Esophagus (tissue), 2 donors: ENCODE data around the gene RPGRIP1. TPM values are rescaled to one million over a fixed set of nuclear protein-coding genes. Genes with fewer than 3 reads are reported as not detected.

Source experiments
- H3K27ac ChIP-seq, 2 donors: one replicate each; pipeline ENCODE4 v1.5.1; 2013; ENCODE audit warnings: low read depth in 2 of 2, mild to moderate bottlenecking in 2 of 2, inconsistent platforms in 1 of 2, low read length in 1 of 2, moderate library complexity in 1 of 2
- H3K27me3 ChIP-seq, 2 donors: one replicate each; pipeline ENCODE4 v1.6.1; 2013; ENCODE audit warnings: low read length in 2 of 2, control low read depth in 1 of 2, mild to moderate bottlenecking in 1 of 2; ENCODE audit not compliant: insufficient read depth in 2 of 2, control insufficient read depth in 1 of 2
- H3K36me3 ChIP-seq, 2 donors: one replicate each; pipeline ENCODE4 v1.6.1; 2013; ENCODE audit warnings: low read length in 1 of 2; ENCODE audit not compliant: control insufficient read depth in 2 of 2, insufficient read depth in 2 of 2
- H3K4me1 ChIP-seq, 2 donors: one replicate each; pipeline ENCODE4 v1.6.1; 2013; ENCODE audit warnings: low read length in 1 of 2; ENCODE audit not compliant: control insufficient read depth in 2 of 2, insufficient read depth in 2 of 2
- H3K4me3 ChIP-seq, 2 donors: one replicate each; pipeline ENCODE4 v1.5.1; 2013; ENCODE audit warnings: low read length in 2 of 2, mild to moderate bottlenecking in 2 of 2, low read depth in 1 of 2, moderate library complexity in 1 of 2
- H3K9me3 ChIP-seq, 2 donors: one replicate each; pipeline ENCODE4 v1.6.1; 2013; ENCODE audit warnings: mild to moderate bottlenecking in 2 of 2, low read depth in 1 of 2, low read length in 1 of 2, moderate library complexity in 1 of 2; ENCODE audit not compliant: control insufficient read depth in 2 of 2, insufficient read depth in 1 of 2
- WGBS, 2 donors: extraction: QIAGEN DNeasy Blood & Tissue Kit; methylation state at CpG; one replicate each; pipeline ENCODE4 v1.1.7; 2013; 5-methylcytosine and 5-hydroxymethylcytosine counted together
- polyA plus RNA-seq, 2 donors: library from polyadenylated mRNA; stranded (reverse); fragments of 200-250 nt; gene quantifications; one replicate each; pipeline ENCODE4 v1.2.3, GENCODE V29; 2013
- donor health status: healthy with polysubstance abuse.
- donor health status: Bipolar disorder and iron deficiency.

RPGRIP1 gene
- polyA plus RNA-seq: under 1 TPM; 0.11 to 0.14 TPM

DNA sequence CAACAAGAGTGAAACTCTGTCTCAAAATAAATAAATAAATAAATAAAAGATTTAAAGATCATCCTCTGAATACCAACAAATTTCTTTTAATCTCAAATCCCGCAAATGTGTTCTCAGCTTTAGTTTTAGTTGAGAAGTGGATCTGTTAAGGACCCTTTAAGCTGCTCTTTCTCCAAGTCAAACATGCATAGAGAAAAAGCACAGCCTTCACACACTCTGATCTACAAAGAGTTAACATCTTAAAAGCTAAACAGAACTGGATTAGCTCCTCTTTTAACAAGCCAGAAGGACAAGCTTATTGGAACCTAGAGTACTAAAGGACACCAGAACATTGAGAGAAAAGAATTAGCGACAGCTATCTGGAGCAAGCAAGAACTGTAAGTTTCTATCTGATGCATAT is at the start of gene RPGRIP1:
TSS of gene RPGRIP1 (plus strand) at position 301 of the 400 bp plus-strand sequence. CDS start 7,894 bp downstream, outside the sequence.
- Histone ChIP-seq H3K36me3 (no peaks in the 10 kb centered on the region), H3K27ac (no peak within 1 kb of the TSS), H3K4me3 (no peak within 1 kb of the TSS), H3K9me3 (no peaks in the 10 kb centered on the region), H3K27me3 (no peaks in the 10 kb centered on the region), H3K4me1 (no peaks in the 10 kb centered on the region)
- 96 to 98% methylated on average over 2 of the region's 2 CpGs for WGBS, 2 donors

DNA sequence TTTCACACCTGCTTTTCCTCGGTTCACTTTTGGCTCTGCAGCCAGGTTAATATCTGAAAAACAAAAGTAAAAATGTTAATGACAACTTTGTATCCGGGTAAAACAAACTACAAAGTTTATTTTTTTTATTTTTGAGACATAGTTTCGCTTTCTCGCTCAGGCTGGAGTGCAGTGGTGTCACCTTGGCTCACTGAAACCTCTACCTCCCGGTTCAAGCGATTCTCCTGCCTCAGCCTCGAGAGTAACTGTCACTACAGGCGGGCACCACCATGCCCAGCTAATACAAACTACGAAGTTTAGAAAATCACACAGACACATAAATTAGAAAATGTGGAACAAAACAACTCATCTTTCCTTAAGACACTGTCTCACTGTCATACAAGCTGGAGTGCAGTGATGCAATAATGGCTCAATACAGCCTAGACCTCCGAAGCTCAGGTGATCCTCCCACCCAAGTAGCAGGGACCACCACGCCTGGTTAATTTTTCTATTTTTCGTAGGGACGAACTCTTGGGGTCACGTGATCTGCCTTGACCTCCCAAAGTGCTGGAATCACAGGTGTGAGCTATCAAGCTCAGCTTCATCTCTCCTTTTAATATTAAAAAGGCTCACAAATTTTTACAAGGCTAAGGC is 48.7 kb upstream of the RPGRIP1 start:
- no peak overlapping the region for H3K27ac ChIP-seq
- no peaks in the 10 kb centered on the region for H3K9me3 ChIP-seq
- no peaks in the 10 kb centered on the region for H3K4me1 ChIP-seq
- WGBS, 2 donors: 70 to 75% methylated on average over 14 of the region's 14 CpGs
- H3K4me3 ChIP-seq: no peak overlapping the region
- H3K27me3 ChIP-seq: no peaks in the 10 kb centered on the region
- peaks cover 6 to 11% of the 10 kb centered on the region in 2 donors for H3K36me3 ChIP-seq

DNA sequence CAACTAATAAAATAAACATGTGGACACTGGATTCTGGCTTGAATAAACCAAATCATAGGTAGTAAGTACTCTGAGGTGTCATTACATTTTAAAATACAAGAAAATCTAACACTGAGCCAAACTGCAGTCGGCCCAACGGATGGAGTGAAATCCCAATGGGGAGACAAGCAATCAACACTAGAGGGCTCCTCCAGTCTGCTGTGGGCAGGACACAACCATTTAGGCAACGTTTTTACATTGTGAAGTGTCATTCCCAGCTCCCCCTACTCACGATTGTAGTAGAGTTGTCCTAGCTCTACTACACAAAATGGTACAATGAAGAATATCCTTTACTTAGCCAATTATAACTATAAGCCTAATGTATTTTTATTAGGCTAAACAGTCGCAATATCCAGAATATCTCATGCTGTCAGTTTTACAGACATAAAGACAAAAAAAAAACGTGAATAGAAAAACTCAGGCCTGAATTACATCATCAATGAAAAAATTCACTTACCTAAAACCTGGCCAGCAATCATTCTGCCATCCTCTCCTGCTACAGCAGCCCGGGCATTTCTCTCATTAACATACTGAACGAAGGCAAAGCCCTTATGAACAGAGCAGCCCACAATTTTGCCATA is 46.3 kb upstream of the RPGRIP1 start:
- Histone ChIP-seq H3K36me3 (peaks cover 6 to 8% of the 10 kb centered on the region in 2 donors), H3K27me3 (no peaks in the 10 kb centered on the region), H3K9me3 (no peaks in the 10 kb centered on the region), H3K4me1 (no peaks in the 10 kb centered on the region), H3K4me3 (no peak overlapping the region), H3K27ac (no peak overlapping the region)
- 49% methylated on average over 8 of the region's 8 CpGs for WGBS, 2 donors

DNA sequence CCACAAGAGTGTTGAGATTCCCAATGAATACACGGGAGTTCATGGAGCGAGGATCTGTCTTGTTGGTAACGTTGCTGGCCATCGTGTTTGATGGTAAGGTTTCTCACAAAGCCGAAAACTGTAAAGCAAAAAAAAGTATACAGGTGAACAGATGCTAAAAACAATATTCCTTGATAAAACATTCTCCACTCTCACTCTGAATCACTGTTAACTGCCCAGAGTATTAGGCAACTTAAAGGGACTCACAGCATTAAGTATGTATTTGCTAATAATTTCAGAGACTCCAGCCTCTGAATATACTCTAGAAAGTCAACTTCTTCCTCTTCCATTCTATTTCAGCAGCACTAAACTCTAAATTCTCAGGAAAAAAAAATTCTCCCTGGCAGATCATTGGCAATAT is 45.8 kb upstream of the RPGRIP1 start:
- Histone ChIP-seq H3K27me3 (no peaks in the 10 kb centered on the region), H3K36me3 (peaks cover 4 to 6% of the 10 kb centered on the region in 2 donors), H3K4me3 (no peak overlapping the region), H3K9me3 (no peaks in the 10 kb centered on the region), H3K27ac (no peak overlapping the region), H3K4me1 (no peaks in the 10 kb centered on the region)
- 83 to 86% methylated on average over 5 of the region's 5 CpGs for WGBS, 2 donors

DNA sequence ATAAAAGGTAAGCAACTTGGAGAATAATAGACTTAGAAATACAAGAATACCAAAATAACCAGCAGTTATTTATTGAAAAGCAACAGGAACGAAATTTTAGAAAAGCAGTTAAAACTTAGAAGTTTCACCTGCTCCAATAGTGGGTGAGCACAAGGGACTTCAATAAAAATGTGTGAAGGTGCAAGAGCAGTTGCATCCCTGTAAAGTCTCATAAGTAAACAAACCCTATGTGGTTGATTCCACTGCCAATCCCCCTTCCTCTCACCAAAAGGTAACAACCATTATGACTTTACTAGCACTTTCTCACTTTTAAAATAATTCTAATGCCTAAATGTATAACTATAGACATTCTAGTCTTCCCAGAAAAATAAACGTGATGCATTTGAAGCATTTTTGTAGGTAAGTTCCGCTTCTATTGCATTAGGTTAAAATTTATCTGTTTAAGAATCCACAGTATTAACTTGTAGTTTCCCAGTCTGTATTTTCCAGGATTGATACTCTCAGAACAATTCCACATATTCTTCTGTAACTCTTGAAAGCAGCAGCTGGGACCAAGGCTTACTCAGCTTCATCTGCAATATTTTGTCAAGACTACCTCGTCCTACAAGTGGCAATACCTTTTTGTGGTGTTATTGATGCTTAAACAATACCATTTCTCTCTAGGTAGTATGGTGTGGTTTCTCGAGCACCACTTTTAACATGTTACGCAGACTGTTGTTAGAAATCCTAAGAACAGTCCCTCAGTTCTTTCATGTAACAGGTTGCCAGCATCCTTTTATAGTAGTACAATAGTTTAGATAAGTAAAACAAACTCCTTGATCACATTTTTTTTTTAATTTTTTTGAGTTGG is 42.7 kb upstream of the RPGRIP1 start:
- H3K4me1 ChIP-seq: no peaks in the 10 kb centered on the region
- no peak overlapping the region for H3K4me3 ChIP-seq
- H3K36me3 ChIP-seq: peaks cover 0 to 2% of the 10 kb centered on the region in 2 donors
- no peaks in the 10 kb centered on the region for H3K27me3 ChIP-seq
- H3K9me3 ChIP-seq: no peaks in the 10 kb centered on the region
- H3K27ac ChIP-seq: no peak overlapping the region
- 67 to 75% methylated on average over 6 of the region's 6 CpGs for WGBS, 2 donors

DNA sequence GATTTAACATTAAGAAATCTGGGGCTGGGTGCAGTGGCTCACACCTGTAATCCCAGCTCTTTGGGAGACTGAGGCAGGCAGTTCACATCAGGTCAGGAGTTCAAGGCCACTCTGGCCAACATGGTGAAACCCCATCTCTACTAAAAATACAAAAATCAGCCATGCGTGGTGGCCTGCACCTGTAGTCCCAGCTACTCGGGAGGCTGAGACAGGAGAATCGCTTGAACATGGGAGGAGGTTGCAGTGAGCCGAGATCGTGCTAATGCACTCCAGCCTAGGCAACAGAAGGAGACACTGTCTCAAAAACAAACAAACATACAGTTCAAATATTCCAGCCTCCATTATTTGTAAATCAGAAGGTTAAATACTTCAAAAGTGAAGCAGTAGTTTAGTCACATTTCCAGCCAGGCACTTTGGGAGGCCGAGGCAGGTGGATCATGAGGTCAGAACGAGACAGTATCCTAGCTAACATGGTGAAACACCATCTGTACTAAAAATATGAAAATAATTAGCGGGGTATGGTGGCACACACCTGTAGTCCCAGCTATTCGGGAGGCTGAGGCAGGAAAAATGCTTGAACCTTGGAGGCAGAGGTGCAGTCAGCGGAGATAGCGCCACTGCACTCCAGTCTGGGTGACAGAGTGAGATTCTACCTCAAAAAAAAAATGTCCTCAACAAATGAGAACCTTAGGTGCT is 40.9 kb upstream of the RPGRIP1 start:
- H3K27ac ChIP-seq: no peak overlapping the region
- 94 to 96% methylated on average over 11 of the region's 11 CpGs for WGBS, 2 donors
- no peaks in the 10 kb centered on the region for H3K4me1 ChIP-seq
- H3K36me3 ChIP-seq: peaks cover 0 to 3% of the 10 kb centered on the region in 2 donors
- H3K27me3 ChIP-seq: no peaks in the 10 kb centered on the region
- H3K9me3 ChIP-seq: no peaks in the 10 kb centered on the region
- no peak overlapping the region for H3K4me3 ChIP-seq

DNA sequence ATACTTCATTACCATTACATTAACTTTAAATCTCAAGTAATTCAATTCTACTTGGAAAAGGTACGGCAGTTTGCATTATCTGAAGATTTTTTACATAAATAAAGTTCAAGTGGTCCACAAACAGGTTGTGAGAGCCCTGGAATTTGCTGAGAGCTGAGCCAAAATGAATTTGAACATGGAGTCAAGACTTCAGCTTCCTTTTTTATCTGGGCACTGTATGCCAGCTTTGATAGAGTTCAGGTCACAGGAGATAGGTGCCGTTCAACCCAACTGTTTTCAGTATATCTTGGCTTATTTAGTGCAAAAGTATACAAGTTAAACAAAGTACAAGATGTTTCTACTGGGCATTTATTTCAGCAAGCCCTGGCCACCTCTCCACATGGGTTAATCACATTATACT is 39.5 kb upstream of the RPGRIP1 start:
- H3K4me3 ChIP-seq: no peak overlapping the region
- peaks cover 0 to 3% of the 10 kb centered on the region in 2 donors for H3K36me3 ChIP-seq
- 64 to 73% methylated on average over 2 of the region's 2 CpGs for WGBS, 2 donors
- H3K27me3 ChIP-seq: no peaks in the 10 kb centered on the region
- no peaks in the 10 kb centered on the region for H3K9me3 ChIP-seq
- H3K4me1 ChIP-seq: no peaks in the 10 kb centered on the region
- no peak overlapping the region for H3K27ac ChIP-seq

DNA sequence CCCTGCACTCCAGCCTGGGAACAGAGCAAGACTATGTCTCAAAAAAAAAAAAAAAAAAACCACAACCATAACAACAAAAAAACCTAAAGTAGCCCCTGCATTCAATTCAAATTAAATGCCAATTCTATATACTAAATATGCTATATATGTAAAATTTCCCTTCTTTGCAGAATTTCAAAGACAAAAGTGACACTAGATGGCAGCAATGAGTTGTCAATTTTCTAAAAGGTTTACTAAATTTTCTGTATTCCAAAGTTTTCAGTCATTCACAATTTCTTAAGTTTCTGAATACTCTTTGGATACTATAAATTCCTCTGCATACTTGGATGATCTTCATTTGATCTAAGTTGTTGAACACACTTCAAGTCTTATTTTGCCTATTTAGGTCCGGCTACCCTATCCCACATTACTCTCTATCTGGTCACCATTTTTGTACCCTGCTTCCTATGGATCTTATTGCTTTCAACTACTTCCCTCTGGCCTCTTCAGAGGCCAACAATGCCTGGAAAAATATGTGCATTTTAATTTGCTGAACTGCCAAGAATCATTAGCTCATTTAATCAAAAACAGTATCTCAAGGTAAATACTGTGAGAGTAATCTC is 38.6 kb upstream of the RPGRIP1 start:
- Histone ChIP-seq H3K36me3 (peaks cover 0 to 3% of the 10 kb centered on the region in 2 donors), H3K27ac (no peak overlapping the region), H3K27me3 (no peaks in the 10 kb centered on the region), H3K4me1 (no peaks in the 10 kb centered on the region), H3K4me3 (no peak overlapping the region), H3K9me3 (no peaks in the 10 kb centered on the region)
- 76 to 87% methylated on average over 1 of the region's 1 CpG for WGBS, 2 donors

DNA sequence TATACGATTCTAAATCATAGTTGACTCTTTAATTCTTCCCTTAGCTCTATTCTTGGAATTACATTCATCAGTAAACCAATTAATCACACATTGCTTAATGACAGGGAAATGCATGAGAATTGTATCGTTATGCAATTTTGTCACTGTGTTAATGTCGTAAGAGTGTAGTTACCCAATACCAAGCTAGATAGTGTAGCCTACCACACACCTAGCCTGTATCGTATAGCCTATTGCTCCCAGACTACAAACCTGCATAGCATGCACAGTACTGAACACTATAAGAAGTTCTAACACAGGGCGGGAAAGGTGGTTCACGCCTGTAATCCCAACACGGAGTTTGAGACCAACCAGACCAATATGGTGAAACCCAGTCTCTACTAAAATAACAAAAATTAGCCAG is 35.3 kb upstream of the RPGRIP1 start:
- Histone ChIP-seq H3K27ac (no peak overlapping the region), H3K27me3 (no peaks in the 10 kb centered on the region), H3K36me3 (peaks cover 0 to 3% of the 10 kb centered on the region in 2 donors), H3K4me1 (no peaks in the 10 kb centered on the region), H3K4me3 (no peak overlapping the region), H3K9me3 (no peaks in the 10 kb centered on the region)
- WGBS, 2 donors: 70 to 71% methylated on average over 7 of the region's 7 CpGs
